NCI-H2196 (cell line): ENCODE results near the gene CPVL.

Experiments used
- DNase-seq: peaks from one replicate; lab custom pipeline; 2025; ENCODE audit not compliant: unreplicated experiment; lab: John Stamatoyannopoulos, UW

Gene CPVL

DNA sequence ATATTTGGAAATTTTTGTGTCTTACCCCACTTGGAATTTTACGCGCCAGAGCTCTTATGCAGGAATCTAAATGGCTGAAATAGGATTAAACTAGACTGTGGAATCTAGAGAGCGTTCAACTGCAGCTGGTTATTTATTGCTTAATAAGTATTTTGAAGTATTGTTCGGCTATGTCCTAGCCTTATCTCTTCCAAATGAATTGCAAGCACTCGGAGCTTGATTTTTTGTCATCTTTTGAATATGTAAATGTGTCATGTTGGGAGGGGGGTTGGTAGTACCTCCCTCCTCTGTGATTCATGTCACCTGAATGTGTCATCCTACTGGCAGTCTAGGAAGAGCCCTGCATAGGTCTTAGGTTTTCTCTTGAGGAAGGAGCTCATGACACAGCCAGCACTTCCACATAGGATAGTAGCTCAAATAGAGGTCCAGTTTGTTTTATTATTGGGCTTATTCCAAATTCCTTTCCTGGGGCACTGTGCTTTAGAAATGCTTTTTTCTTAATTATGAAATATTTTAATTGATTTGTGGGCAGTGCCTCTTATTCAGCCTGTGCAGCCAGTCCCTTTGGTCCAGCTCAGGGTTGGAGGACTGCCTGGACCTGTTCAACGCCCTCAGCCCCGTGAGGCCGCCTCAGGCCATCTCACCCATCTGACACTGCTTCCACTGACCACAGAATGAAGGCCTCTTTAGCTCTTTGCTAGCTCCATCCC, 165.7 kb downstream of the CPVL start:
- DNase-seq: no peak

DNA sequence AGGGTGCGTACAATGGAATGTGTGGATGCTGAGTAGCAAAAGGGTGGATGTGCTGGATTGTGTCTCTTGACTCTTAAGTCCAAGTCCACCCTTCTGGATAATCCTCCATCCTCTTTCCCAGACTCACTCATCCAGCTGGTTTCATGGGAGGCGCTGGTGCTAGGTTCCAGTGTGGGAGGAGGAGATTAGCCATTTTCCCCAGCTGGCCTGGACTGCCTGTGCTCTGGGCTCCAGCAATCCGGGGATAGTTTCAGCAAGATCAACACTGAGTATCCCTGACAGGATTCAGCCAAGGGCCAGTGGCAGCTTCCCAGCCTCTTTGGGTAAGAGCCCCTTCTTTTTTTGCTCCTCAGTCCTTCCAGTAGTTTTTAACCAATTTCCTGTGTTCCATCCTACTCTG, 166.6 kb downstream of the CPVL start:
- DNase-seq: no peak

- no peak for DNase-seq
Observed at GRCh38 chr7:28977881-28978280, 168.5 kb downstream of the CPVL start.

- DNase-seq: no peak
Observed at GRCh38 chr7:28976022-28976421, 170.3 kb downstream of the CPVL start.

DNA sequence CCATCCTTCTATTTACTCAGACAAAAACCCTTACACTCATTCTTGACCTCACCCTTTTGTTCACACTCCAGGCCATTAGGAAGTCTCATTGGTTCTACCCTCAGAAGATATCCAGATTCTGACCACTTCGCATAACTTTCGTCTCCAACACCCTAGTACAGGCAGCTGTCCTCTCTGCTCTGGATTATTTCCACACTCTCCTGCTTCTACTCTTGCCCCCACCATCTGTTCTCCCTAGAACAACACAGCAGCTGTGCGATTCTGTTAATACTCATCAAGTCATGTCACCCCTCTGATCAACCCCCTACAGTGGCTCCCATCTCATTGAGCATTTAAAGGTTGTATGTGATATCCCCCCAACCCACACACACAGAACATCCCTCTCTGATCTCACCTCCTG, 172.7 kb downstream of the CPVL start:
- no peak for DNase-seq

GRCh38 chr7:28964056-28964455, 182.3 kb downstream of the CPVL start:
- DNase-seq: no peak

DNA sequence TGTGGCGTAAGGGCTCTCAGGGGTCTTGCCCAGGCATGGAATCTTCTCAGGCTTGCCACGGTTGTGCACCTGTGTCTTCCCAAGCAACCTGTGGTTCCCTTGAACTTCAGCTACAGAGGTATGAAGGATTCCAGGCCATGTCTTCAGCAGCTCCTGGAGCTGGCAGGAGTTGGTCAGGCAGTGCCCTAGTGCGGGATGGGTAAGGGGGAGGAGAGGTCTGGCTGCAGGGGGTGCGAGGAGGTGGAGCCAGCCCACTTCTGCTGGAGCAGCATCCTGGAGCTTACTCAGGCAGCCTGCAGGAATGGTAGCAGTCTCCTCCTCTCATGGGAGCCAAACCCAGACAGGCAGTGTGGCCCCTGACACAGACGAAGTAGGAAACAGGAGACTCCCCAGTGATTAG, 184.4 kb downstream of the CPVL start:
- DNase-seq: no peak

DNA sequence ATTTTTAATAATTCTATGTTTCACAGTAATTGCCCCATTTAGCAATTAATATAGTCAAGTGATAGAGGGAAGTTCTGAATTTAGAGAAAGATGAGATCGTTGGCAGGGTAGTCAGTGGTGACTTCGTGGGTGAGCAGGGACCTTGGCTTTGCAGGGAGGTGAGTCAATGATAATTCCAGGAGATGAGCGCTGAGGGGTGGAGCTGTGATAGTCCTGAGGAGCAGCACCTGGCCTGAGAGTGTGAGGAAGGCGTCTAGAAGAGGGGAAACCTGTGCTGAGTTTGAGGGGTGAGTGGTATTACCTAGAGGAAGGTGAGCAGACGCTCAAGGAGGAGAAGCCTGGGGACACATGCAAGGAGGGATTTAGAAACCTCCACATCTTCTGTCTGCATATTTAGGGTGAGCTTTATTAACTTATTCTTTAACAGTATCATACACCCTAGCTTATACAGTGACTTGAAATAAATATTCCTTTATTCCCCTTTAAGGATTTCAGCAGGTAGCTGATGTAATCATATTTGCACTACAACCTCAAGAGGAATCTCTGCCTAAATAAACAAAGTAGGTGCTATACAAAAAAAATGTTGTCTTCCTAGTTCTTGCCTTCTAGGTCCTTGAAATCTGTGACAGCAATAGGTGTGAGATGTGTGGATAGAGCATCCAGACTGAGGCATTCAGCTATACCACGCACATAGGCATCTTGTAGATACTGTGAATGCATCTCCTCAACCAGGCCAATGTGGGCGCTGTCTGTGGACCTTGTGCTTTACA, 186.1 kb downstream of the CPVL start:
- DNase-seq: no peak

- DNase-seq: no peak
Observed at GRCh38 chr7:28958980-28959347, 187.4 kb downstream of the CPVL start.

- peak; percentile 44 for DNase-seq
Observed at GRCh38 chr7:28958235-28958979, 187.9 kb downstream of the CPVL start, which contains the start of gene TRIL. Gene TRIL (minus strand): TSS chr7:28958330. CDS start chr7:28958046, 284 bp downstream.

GRCh38 chr7:28957751-28958234, 188.5 kb downstream of the CPVL start:
- DNase-seq: no peak

GRCh38 chr7:28957064-28957750, 189.1 kb downstream of the CPVL start:
- no peak for DNase-seq

DNA sequence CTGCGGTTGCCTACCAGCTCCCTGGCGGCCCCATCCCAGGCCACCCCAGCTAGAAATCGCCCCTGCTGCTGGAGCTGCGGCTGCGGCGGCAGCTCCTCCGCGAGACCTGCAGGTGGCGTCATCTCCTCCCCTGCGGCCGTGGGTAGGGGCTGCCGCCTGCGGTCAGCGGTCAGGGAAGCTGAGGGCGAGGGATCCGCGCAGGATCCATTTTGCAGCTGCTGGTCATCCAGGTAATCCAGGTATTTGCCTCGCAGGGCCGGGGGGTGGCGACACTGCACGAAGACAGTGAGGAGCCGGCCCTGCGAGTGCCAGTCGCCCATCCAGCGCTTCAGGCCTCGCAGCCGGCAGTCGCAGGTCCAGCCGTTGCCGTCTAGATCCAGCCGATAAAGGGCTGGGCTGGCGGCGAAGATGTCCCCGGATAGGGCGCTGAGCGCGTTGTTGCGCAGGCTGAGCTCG, 189.7 kb downstream of the CPVL start:
- DNase-seq: no peak

- no peak for DNase-seq
Observed at GRCh38 chr7:28955718-28956607, 190.4 kb downstream of the CPVL start.

- no peak for DNase-seq
Observed at GRCh38 chr7:28955356-28955717, 191.0 kb downstream of the CPVL start.

GRCh38 chr7:28954946-28955345, 191.4 kb downstream of the CPVL start:
- no peak for DNase-seq

- DNase-seq: no peak
Observed at GRCh38 chr7:28954471-28954870, 191.9 kb downstream of the CPVL start.

- no peak for DNase-seq
Observed at GRCh38 chr7:28953633-28954032, 192.7 kb downstream of the CPVL start.
